Measurements from ENCODE around the gene GGTA1. TPM values are rescaled to one million over a fixed set of nuclear protein-coding genes. Genes with fewer than 3 reads are reported as not detected.

GGTA1 gene
- total and polyA plus RNA-seq, 4 donors: 4.5 to 12.0 (median 6.2) TPM

- H3K4me3 ChIP-seq (ENCODE audit: low read depth, low read length): no peak overlapping the region
- peaks cover 6% of the 10 kb centered on the region for H3K27me3 ChIP-seq (ENCODE audit: control insufficient read depth, insufficient read depth, low read length)
- 67% methylated on average over 10 of the region's 12 CpGs for WGBS (ENCODE audit: insufficient coverage)
- no peak overlapping the region for H3K27ac ChIP-seq (ENCODE audit: low read depth, low read length)
- H3K4me1 ChIP-seq (ENCODE audit: control insufficient read depth, insufficient read depth, low read length): no peaks in the 10 kb centered on the region
- H3K9me3 ChIP-seq (ENCODE audit: control insufficient read depth, insufficient read depth, low read length): no peaks in the 10 kb centered on the region
- DNase-seq (ENCODE audit: low read depth in 4 of 6, low spot score in 6 of 6): no peak
- H3K36me3 ChIP-seq (ENCODE audit: control insufficient read depth, insufficient read depth, low read length): no peaks in the 10 kb centered on the region
Observed at GRCh38 chr9:121505903-121506735, 6.5 kb upstream of the GGTA1 start.

DNA sequence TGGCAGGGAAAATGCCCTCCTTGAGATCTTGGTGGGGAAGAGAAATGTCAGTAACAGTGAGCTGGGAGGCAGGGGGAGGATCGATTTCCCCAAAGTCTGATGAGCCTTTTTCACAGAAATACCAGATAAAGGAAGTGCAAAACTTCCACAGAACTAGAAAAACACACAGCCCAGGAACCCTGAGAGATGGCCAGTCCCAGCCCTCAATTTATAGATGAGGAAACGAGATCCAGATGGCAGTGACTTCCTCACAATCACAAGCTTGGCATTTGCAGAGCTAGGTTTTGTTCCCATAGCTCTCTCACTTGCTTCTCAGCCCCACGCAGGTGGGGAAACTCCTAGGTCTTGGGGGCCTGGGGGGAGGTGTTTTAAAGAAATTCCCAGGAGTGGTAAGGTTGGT, 3.8 kb upstream of the GGTA1 start:
- no peak overlapping the region for H3K27ac ChIP-seq (ENCODE audit: low read depth, low read length)
- H3K4me1 ChIP-seq (ENCODE audit: control insufficient read depth, insufficient read depth, low read length): peaks cover 19% of the 10 kb centered on the region
- peaks cover 24% of the 10 kb centered on the region for H3K27me3 ChIP-seq (ENCODE audit: control insufficient read depth, insufficient read depth, low read length)
- H3K9me3 ChIP-seq (ENCODE audit: control insufficient read depth, insufficient read depth, low read length): no peaks in the 10 kb centered on the region
- no peak overlapping the region for H3K4me3 ChIP-seq (ENCODE audit: low read depth, low read length)
- DNase-seq (ENCODE audit: low read depth in 4 of 6, low spot score in 6 of 6): peak in 1 of 6 donors; percentile 15
- 100% methylated on average over 1 of the region's 3 CpGs for WGBS (ENCODE audit: insufficient coverage)
- H3K36me3 ChIP-seq (ENCODE audit: control insufficient read depth, insufficient read depth, low read length): no peaks in the 10 kb centered on the region

GRCh38 chr9:121500165-121500478, 478 bp upstream of the GGTA1 start:
- 7% methylated on average over 15 of the region's 15 CpGs for WGBS (ENCODE audit: insufficient coverage)
- Histone ChIP-seq H3K4me3 (ENCODE audit: low read depth, low read length) (peak overlapping the region; percentile 43), H3K4me1 (ENCODE audit: control insufficient read depth, insufficient read depth, low read length) (peaks cover 29% of the 10 kb centered on the region), H3K27me3 (ENCODE audit: control insufficient read depth, insufficient read depth, low read length) (peaks cover 33% of the 10 kb centered on the region), H3K9me3 (ENCODE audit: control insufficient read depth, insufficient read depth, low read length) (no peaks in the 10 kb centered on the region), H3K36me3 (ENCODE audit: control insufficient read depth, insufficient read depth, low read length) (no peaks in the 10 kb centered on the region), H3K27ac (ENCODE audit: low read depth, low read length) (no peak overlapping the region)
- no peak for DNase-seq (ENCODE audit: low read depth in 4 of 6, low spot score in 6 of 6)

GRCh38 chr9:121499177-121499426, 542 bp downstream of the GGTA1 start:
- no peak for DNase-seq (ENCODE audit: low read depth in 4 of 6, low spot score in 6 of 6)
- 3% methylated on average over 2 of the region's 8 CpGs for WGBS (ENCODE audit: insufficient coverage)
- peaks cover 33% of the 10 kb centered on the region for H3K27me3 ChIP-seq (ENCODE audit: control insufficient read depth, insufficient read depth, low read length)

GRCh38 chr9:121498487-121499176, 1.0 kb downstream of the GGTA1 start:
- Histone ChIP-seq H3K36me3 (ENCODE audit: control insufficient read depth, insufficient read depth, low read length) (no peaks in the 10 kb centered on the region), H3K4me1 (ENCODE audit: control insufficient read depth, insufficient read depth, low read length) (peaks cover 29% of the 10 kb centered on the region), H3K4me3 (ENCODE audit: low read depth, low read length) (peak overlapping the region; percentile 43), H3K27ac (ENCODE audit: low read depth, low read length) (peak overlapping the region; percentile 47), H3K9me3 (ENCODE audit: control insufficient read depth, insufficient read depth, low read length) (no peaks in the 10 kb centered on the region), H3K27me3 (ENCODE audit: control insufficient read depth, insufficient read depth, low read length) (peaks cover 31% of the 10 kb centered on the region)
- DNase-seq (ENCODE audit: low read depth in 4 of 6, low spot score in 6 of 6): peak in 2 of 6 donors; percentile 50 to 52
- 3% methylated on average over 26 of the region's 29 CpGs for WGBS (ENCODE audit: insufficient coverage)

More at GRCh38 chr9:121499177-121499426, 542 bp downstream of the GGTA1 start:
- H3K9me3 ChIP-seq (ENCODE audit: control insufficient read depth, insufficient read depth, low read length): no peaks in the 10 kb centered on the region
- peaks cover 29% of the 10 kb centered on the region for H3K4me1 ChIP-seq (ENCODE audit: control insufficient read depth, insufficient read depth, low read length)
- H3K36me3 ChIP-seq (ENCODE audit: control insufficient read depth, insufficient read depth, low read length): no peaks in the 10 kb centered on the region
- peak overlapping the region; percentile 47 for H3K27ac ChIP-seq (ENCODE audit: low read depth, low read length)
- H3K4me3 ChIP-seq (ENCODE audit: low read depth, low read length): peak overlapping the region; percentile 43

GRCh38 chr9:121498150-121498486, 1.5 kb downstream of the GGTA1 start:
- H3K4me3 ChIP-seq (ENCODE audit: low read depth, low read length): peak overlapping the region; percentile 43
- H3K4me1 ChIP-seq (ENCODE audit: control insufficient read depth, insufficient read depth, low read length): peaks cover 29% of the 10 kb centered on the region
- DNase-seq (ENCODE audit: low read depth in 4 of 6, low spot score in 6 of 6): peak in 5 of 6 donors; percentile 48 to 93 (median 62)
- no peaks in the 10 kb centered on the region for H3K9me3 ChIP-seq (ENCODE audit: control insufficient read depth, insufficient read depth, low read length)
- H3K36me3 ChIP-seq (ENCODE audit: control insufficient read depth, insufficient read depth, low read length): no peaks in the 10 kb centered on the region
- H3K27ac ChIP-seq (ENCODE audit: low read depth, low read length): no peak overlapping the region
- peaks cover 30% of the 10 kb centered on the region for H3K27me3 ChIP-seq (ENCODE audit: control insufficient read depth, insufficient read depth, low read length)
- WGBS (ENCODE audit: insufficient coverage): 0% methylated on average over 1 of the region's 4 CpGs

DNA sequence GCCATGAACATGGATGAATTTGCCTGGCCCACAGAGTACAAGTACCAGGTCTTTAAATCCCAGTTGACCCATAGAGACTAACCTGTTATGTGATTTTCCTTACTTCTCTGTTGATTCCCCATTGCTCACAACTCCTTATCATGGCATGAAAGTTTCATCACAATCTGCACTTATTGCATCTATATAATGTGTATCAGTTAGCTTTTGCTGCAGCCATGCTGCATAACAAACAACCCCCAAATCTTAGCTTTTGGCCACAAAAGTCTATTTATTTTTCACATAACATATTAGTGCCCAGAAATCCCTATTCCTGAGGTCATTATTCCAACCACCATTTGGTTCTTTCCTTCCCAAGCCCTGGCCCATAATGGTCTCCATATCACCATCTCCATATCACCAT, 3.7 kb downstream of the GGTA1 start:
- peaks cover 29% of the 10 kb centered on the region for H3K4me1 ChIP-seq (ENCODE audit: control insufficient read depth, insufficient read depth, low read length)
- no peaks in the 10 kb centered on the region for H3K36me3 ChIP-seq (ENCODE audit: control insufficient read depth, insufficient read depth, low read length)
- DNase-seq (ENCODE audit: low read depth in 4 of 6, low spot score in 6 of 6): no peak

DNA sequence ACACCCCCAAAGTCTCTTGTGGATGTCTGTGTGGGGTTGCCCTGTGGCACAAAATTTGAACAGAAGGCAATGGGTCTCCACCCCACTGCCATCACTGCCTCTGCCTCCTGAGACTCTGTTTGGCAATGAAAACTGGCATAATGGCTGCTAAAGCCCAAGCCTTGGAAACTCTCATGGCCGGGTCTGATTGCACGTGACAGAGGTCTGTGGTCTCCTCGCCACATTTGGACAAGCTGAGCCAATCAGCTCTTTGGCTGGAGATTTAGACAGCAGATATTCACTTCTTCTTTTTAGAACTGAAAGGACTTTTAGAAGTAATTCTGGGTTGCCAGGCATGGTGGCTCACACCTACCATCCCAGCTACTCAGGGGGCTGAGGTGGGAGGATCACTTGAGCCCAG, 5.5 kb downstream of the GGTA1 start:
- no peaks in the 10 kb centered on the region for H3K36me3 ChIP-seq (ENCODE audit: control insufficient read depth, insufficient read depth, low read length)
- H3K4me1 ChIP-seq (ENCODE audit: control insufficient read depth, insufficient read depth, low read length): peaks cover 17% of the 10 kb centered on the region
- H3K27ac ChIP-seq (ENCODE audit: low read depth, low read length): no peak overlapping the region
- no peak for DNase-seq (ENCODE audit: low read depth in 4 of 6, low spot score in 6 of 6)
- peaks cover 17% of the 10 kb centered on the region for H3K27me3 ChIP-seq (ENCODE audit: control insufficient read depth, insufficient read depth, low read length)
- no peaks in the 10 kb centered on the region for H3K9me3 ChIP-seq (ENCODE audit: control insufficient read depth, insufficient read depth, low read length)
- no peak overlapping the region for H3K4me3 ChIP-seq (ENCODE audit: low read depth, low read length)
- WGBS (ENCODE audit: insufficient coverage): 87% methylated on average over 3 of the region's 3 CpGs

More for the DNA sequence above, 3.7 kb downstream of the GGTA1 start:
- Histone ChIP-seq H3K27ac (ENCODE audit: low read depth, low read length) (no peak overlapping the region), H3K9me3 (ENCODE audit: control insufficient read depth, insufficient read depth, low read length) (no peaks in the 10 kb centered on the region), H3K4me3 (ENCODE audit: low read depth, low read length) (no peak overlapping the region), H3K27me3 (ENCODE audit: control insufficient read depth, insufficient read depth, low read length) (peaks cover 27% of the 10 kb centered on the region)

DNA sequence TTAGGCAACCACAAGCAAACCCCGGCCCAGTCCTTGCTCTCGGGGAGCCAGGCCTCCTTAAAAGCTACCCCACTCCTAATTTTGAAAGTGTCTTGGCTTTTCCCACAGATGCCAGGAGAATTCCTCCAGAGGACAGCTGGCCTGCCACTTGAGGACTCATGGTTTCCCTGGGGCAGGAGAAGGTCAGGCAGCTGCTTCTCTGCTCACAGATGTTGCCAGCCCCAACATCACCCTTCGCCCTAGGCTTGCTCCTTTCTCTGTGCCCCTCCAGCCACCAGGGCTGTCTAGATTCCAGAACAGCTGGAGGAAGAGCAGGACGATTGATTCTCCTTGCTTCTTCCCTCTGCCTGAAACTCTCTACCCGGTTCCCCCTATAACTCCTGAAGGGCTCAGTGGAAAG, 8.5 kb downstream of the GGTA1 start:
- H3K27me3 ChIP-seq (ENCODE audit: control insufficient read depth, insufficient read depth, low read length): no peaks in the 10 kb centered on the region
- H3K9me3 ChIP-seq (ENCODE audit: control insufficient read depth, insufficient read depth, low read length): no peaks in the 10 kb centered on the region
- H3K4me3 ChIP-seq (ENCODE audit: low read depth, low read length): no peak overlapping the region
- H3K36me3 ChIP-seq (ENCODE audit: control insufficient read depth, insufficient read depth, low read length): no peaks in the 10 kb centered on the region
- DNase-seq (ENCODE audit: low read depth in 4 of 6, low spot score in 6 of 6): no peak
- 93% methylated on average over 3 of the region's 5 CpGs for WGBS (ENCODE audit: insufficient coverage)
- H3K4me1 ChIP-seq (ENCODE audit: control insufficient read depth, insufficient read depth, low read length): no peaks in the 10 kb centered on the region
- H3K27ac ChIP-seq (ENCODE audit: low read depth, low read length): no peak overlapping the region

GRCh38 chr9:121489344-121489743, 10.3 kb downstream of the GGTA1 start:
- Histone ChIP-seq H3K36me3 (ENCODE audit: control insufficient read depth, insufficient read depth, low read length) (no peaks in the 10 kb centered on the region), H3K27ac (ENCODE audit: low read depth, low read length) (no peak overlapping the region), H3K4me1 (ENCODE audit: control insufficient read depth, insufficient read depth, low read length) (peaks cover 6% of the 10 kb centered on the region), H3K9me3 (ENCODE audit: control insufficient read depth, insufficient read depth, low read length) (no peaks in the 10 kb centered on the region), H3K4me3 (ENCODE audit: low read depth, low read length) (no peak overlapping the region), H3K27me3 (ENCODE audit: control insufficient read depth, insufficient read depth, low read length) (no peaks in the 10 kb centered on the region)
- DNase-seq (ENCODE audit: low read depth in 4 of 6, low spot score in 6 of 6): no peak
- WGBS (ENCODE audit: insufficient coverage): no CpG with 5 or more reads among the region's 2 CpGs
